Lower leg skin (tissue), 3 donors: Measurements from ENCODE around the gene PHKG2.

Source experiments
- CTCF ChIP-seq, 3 donors: fragments of 450-650 bp; IDR thresholded peaks; one replicate each; pipeline ENCODE4 v1.5.1; 2016; ENCODE audit warnings: antibody characterized with exemption in 3 of 3, mild to moderate bottlenecking in 3 of 3, moderate library complexity in 2 of 3
- POLR2A ChIP-seq, 2 donors: fragments of 450-650 bp; IDR thresholded peaks; one replicate each; pipeline ENCODE4 v1.6.1; 2016 to 2017; ENCODE audit warnings: antibody characterized with exemption in 2 of 2, mild to moderate bottlenecking in 1 of 2, moderate library complexity in 1 of 2

DNA sequence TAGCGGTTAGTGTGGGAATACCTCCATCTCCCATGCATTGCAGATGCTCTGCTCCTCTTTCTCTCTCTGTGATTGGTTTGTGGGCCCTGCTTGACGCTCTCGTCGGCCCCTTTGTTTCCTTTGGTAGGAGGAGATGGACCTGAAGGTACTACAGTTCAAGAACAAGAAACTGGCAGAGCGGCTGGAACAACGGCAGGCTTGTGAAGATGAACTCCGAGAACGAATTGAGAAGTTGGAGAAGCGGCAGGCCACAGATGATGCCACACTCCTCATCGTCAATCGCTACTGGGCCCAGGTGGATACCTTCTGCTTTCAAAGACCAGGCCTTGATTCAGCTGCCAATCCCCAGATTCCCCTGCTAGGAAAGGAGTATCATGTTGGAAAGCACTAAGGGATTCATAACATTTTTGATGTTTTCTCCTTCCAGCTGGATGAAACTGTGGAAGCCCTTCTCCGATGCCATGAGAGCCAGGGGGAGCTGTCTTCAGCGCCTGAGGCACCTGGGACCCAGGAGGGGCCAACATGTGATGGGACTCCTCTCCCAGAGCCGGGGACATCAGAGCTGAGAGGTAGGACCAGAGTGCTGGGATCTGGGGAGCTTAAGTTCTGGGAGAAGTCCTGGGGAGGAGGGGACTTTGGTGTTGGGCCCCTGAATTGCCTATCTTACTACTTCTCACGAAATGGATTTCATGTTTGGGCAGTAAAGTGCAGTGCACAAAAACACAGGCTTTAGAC, 14.9 kb downstream of the PHKG2 start:
- TF ChIP-seq CTCF (IDR thresholded peaks at IDR 0.05) (no peak), POLR2A (IDR thresholded peaks at IDR 0.05) (no peak)
